ENCODE measurements around the gene RPUSD3.

Gene RPUSD3

DNA sequence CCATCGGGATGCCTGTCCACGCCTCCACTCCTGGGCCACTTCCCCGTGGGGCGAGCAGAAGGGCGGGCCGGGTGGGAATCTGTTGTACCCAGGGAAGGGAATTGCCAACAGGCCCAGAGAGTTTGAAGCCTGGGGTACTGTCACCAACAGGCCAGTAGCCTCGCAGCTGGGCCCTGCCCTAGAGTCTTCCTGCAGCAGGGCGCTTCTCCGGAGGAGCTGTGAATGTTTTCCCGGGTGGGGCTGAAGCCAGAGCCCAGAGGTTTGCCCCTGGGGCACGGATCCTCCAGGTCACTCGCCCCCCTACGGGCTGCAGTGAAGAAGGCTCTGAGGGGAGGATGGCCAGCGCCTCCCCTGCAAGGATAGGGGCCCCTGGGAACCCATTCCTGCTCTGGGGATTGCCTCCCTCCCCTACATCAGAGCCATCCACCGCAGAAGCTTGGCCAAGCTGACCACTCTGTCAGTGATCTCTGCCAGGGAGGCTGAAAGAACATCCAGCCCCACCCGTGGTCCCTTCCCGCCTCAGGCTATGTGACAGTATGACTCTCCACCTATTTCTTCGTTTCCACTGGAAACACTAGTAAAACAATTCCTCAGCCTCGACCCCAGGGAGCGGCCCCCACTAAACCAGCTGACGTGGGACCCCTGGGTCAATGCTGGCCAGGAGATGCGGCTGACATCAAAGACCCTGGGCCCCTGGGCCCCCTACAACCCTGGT is 19.4 kb upstream of the RPUSD3 start (continued):
- TF ChIP-seq RBAK (tag by site-specific recombination; IDR thresholded peaks at IDR 0.05), result no peak
- no peak for TF ChIP-seq ZNF510 (tag by site-specific recombination; IDR thresholded peaks at IDR 0.05; ENCODE audit: insufficient replicate concordance)
- TF ChIP-seq ZNF837 (tag by site-specific recombination; IDR thresholded peaks at IDR 0.05), result no peak
- no peak for TF ChIP-seq ZBTB7A (tag by site-specific recombination; IDR thresholded peaks at IDR 0.05; ENCODE audit: low read depth)
- no peak for TF ChIP-seq ZNF776 (tag by site-specific recombination; IDR thresholded peaks at IDR 0.05; ENCODE audit: borderline replicate concordance)
- no peak for TF ChIP-seq ZIC2 (tag by site-specific recombination; IDR thresholded peaks at IDR 0.05)
- TF ChIP-seq ZNF530 (tag by site-specific recombination; IDR thresholded peaks at IDR 0.05; ENCODE audit: low read depth), result no peak

DNA sequence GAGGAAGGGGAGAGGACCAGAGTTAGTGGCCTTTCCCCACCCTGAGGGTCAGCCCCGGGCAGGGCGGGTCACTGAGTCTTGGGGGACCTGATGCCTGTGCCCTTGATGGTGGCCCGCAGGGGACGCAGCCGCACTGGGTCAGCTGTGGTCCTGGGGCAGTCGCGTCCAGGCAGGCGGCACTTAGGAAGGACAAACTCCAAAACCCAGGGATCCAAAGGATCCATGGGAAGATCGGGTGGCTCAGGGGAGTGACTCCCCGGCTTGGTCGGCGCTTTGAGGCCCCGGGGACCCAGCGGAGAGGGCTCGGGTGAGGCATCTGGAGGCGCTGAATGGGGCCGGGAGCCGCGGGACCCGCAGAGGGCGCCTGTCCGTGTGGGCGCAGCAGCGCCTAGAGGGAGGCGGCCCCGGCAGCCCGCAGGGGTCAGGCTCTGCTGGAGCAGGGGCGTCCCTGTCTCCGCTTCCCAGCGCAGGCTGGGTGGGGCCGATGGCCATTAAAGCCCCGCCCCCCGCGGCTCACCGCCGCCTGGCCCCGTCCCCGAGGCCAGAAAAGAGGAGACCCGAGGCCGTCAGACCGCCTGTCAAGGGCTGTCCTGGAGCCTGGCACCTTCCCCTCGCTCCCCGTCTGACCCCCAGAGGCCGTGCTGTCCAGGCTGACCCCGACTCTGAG is 18.7 kb upstream of the RPUSD3 start:
- POLR2A ChIA-PET, result no interaction called here
- no peak overlapping the region for H3K27ac ChIP-seq (ENCODE audit: extremely low read depth, low read depth, low read length)
- CTCF ChIA-PET, result no interaction called here
- H3K9me3 ChIP-seq (ENCODE audit: control insufficient read depth, insufficient read depth, low read depth, low read length), result no peaks in the 10 kb centered on the region
- TF ChIP-seq FEZF1 (tag by site-specific recombination; IDR thresholded peaks at IDR 0.05), result no peak
- TF ChIP-seq ZNF140 (tag by site-specific recombination; IDR thresholded peaks at IDR 0.05), result no peak
- TF ChIP-seq GLIS1 (tag by site-specific recombination; IDR thresholded peaks at IDR 0.05), result 0 out of 2 replicates have a peak, but pooled peaks have one; percentile 31
- TF ChIP-seq, protein P1, sequence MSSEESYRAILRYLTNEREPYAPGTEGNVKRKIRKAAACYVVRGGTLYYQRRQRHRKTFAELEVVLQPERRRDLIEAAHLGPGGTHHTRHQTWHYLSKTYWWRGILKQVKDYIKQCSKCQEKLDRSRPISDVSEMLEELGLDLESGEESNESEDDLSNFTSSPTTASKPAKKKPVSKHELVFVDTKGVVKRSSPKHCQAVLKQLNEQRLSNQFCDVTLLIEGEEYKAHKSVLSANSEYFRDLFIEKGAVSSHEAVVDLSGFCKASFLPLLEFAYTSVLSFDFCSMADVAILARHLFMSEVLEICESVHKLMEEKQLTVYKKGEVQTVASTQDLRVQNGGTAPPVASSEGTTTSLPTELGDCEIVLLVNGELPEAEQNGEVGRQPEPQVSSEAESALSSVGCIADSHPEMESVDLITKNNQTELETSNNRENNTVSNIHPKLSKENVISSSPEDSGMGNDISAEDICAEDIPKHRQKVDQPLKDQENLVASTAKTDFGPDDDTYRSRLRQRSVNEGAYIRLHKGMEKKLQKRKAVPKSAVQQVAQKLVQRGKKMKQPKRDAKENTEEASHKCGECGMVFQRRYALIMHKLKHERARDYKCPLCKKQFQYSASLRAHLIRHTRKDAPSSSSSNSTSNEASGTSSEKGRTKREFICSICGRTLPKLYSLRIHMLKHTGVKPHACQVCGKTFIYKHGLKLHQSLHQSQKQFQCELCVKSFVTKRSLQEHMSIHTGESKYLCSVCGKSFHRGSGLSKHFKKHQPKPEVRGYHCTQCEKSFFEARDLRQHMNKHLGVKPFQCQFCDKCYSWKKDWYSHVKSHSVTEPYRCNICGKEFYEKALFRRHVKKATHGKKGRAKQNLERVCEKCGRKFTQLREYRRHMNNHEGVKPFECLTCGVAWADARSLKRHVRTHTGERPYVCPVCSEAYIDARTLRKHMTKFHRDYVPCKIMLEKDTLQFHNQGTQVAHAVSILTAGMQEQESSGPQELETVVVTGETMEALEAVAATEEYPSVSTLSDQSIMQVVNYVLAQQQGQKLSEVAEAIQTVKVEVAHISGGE (tag by site-specific recombination; conservative IDR thresholded peaks at IDR 0.05; ENCODE audit: low read depth), result no peak
- TF ChIP-seq, protein P2, sequence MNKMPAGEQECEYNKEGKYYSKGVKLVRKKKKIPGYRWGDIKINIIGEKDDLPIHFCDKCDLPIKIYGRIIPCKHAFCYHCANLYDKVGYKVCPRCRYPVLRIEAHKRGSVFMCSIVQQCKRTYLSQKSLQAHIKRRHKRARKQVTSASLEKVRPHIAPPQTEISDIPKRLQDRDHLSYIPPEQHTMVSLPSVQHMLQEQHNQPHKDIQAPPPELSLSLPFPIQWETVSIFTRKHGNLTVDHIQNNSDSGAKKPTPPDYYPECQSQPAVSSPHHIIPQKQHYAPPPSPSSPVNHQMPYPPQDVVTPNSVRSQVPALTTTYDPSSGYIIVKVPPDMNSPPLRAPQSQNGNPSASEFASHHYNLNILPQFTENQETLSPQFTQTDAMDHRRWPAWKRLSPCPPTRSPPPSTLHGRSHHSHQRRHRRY (tag by site-specific recombination; IDR thresholded peaks at IDR 0.05), result no peak
- TF ChIP-seq, protein P3, sequence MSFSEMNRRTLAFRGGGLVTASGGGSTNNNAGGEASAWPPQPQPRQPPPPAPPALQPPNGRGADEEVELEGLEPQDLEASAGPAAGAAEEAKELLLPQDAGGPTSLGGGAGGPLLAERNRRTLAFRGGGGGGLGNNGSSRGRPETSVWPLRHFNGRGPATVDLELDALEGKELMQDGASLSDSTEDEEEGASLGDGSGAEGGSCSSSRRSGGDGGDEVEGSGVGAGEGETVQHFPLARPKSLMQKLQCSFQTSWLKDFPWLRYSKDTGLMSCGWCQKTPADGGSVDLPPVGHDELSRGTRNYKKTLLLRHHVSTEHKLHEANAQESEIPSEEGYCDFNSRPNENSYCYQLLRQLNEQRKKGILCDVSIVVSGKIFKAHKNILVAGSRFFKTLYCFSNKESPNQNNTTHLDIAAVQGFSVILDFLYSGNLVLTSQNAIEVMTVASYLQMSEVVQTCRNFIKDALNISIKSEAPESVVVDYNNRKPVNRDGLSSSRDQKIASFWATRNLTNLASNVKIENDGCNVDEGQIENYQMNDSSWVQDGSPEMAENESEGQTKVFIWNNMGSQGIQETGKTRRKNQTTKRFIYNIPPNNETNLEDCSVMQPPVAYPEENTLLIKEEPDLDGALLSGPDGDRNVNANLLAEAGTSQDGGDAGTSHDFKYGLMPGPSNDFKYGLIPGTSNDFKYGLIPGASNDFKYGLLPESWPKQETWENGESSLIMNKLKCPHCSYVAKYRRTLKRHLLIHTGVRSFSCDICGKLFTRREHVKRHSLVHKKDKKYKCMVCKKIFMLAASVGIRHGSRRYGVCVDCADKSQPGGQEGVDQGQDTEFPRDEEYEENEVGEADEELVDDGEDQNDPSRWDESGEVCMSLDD (tag by site-specific recombination; IDR thresholded peaks at IDR 0.05), result no peak
- TF ChIP-seq KLF1 (tag by site-specific recombination; IDR thresholded peaks at IDR 0.05), result 0 out of 2 replicates have a peak, but pooled peaks have one; percentile 15
- no peak for TF ChIP-seq ZNF561 (tag by site-specific recombination; IDR thresholded peaks at IDR 0.05; ENCODE audit: borderline replicate concordance)
- TF ChIP-seq ZNF391 (tag by site-specific recombination; IDR thresholded peaks at IDR 0.05; ENCODE audit: borderline replicate concordance, low read depth), result no peak
- TF ChIP-seq ZBTB8A (tag by site-specific recombination; IDR thresholded peaks at IDR 0.05), result peak; percentile 65
- TF ChIP-seq, protein P4, sequence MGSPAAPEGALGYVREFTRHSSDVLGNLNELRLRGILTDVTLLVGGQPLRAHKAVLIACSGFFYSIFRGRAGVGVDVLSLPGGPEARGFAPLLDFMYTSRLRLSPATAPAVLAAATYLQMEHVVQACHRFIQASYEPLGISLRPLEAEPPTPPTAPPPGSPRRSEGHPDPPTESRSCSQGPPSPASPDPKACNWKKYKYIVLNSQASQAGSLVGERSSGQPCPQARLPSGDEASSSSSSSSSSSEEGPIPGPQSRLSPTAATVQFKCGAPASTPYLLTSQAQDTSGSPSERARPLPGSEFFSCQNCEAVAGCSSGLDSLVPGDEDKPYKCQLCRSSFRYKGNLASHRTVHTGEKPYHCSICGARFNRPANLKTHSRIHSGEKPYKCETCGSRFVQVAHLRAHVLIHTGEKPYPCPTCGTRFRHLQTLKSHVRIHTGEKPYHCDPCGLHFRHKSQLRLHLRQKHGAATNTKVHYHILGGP (tag by site-specific recombination; IDR thresholded peaks at IDR 0.05), result no peak
- peak; percentile 36; the same call in 1 of the 2 replicates for TF ChIP-seq ZIC2 (tag by site-specific recombination; IDR thresholded peaks at IDR 0.05)
- H3K4me3 ChIP-seq (ENCODE audit: low read depth, low read length), result no peak overlapping the region
- peaks cover 7% of the 10 kb centered on the region; the same call in 1 of the 2 replicates for H3K4me1 ChIP-seq (ENCODE audit: control insufficient read depth, insufficient read depth, low read length)
- no peaks in the 10 kb centered on the region for H3K36me3 ChIP-seq (ENCODE audit: control insufficient read depth in 2 of 2, insufficient read depth in 1 of 2, low read length in 2 of 2)

All from HEK293 (cell line).